CD14-positive monocyte (primary cell): ENCODE measurements around the gene KLHL41. TPM values are rescaled to one million over a fixed set of nuclear protein-coding genes. Genes with fewer than 3 reads are reported as not detected.

Experiments
- DNase-seq, 3 donors: peaks; one replicate each; pipeline ENCODE4 v3.0.0-alpha.2; 2011 to 2022
- H2AFZ ChIP-seq: 2 replicates; pipeline ENCODE4 v1.6.0; 2012; ENCODE audit warnings: mild to moderate bottlenecking, low read depth, low read length, inconsistent platforms; ENCODE audit not compliant: insufficient read depth, poor library complexity, severe bottlenecking
- H3K27ac ChIP-seq, 2 donors: 1 replicate in 1 of 2; 2 replicates in 1 of 2; pipeline ENCODE4 v1.5.1; 2012 to 2013; ENCODE audit warnings: low read length in 2 of 2, control low read depth in 1 of 2, inconsistent platforms in 1 of 2, low read depth in 1 of 2, mild to moderate bottlenecking in 1 of 2
- H3K27me3 ChIP-seq, 2 donors: one replicate each; pipeline versions ENCODE4 v1.6.0 to v1.6.1; 2011 to 2013; ENCODE audit warnings: low read length in 2 of 2; ENCODE audit not compliant: control insufficient read depth in 2 of 2, insufficient read depth in 2 of 2
- H3K36me3 ChIP-seq, 2 donors: replicated peaks in 1 of 2; 1 replicate in 1 of 2; 2 replicates in 1 of 2; pipeline versions ENCODE4 v1.5.1 to v1.6.1; 2012 to 2013; ENCODE audit warnings: low read length in 2 of 2, control low read depth in 1 of 2, inconsistent platforms in 1 of 2, mild to moderate bottlenecking in 1 of 2; ENCODE audit not compliant: insufficient read depth in 2 of 2, control insufficient read depth in 1 of 2
- H3K4me1 ChIP-seq, 2 donors: 1 replicate in 1 of 2; 2 replicates in 1 of 2; pipeline versions ENCODE4 v1.5.1 to v1.6.1; 2012 to 2013; ENCODE audit warnings: low read length in 2 of 2, control low read depth in 1 of 2, inconsistent platforms in 1 of 2, mild to moderate bottlenecking in 1 of 2, moderate library complexity in 1 of 2; ENCODE audit not compliant: insufficient read depth in 2 of 2, control insufficient read depth in 1 of 2
- H3K4me2 ChIP-seq: replicated peaks from 2 replicates; pipeline ENCODE3; 2012; ENCODE audit warnings: low read length, moderate library complexity, mild to moderate bottlenecking; ENCODE audit not compliant: poor library complexity, severe bottlenecking; ENCODE audit errors: extremely low read depth
- H3K4me3 ChIP-seq, 3 experiments: fragments of 200-600 bp in 1 of 3; sonication (generic) in 1 of 3; replicated peaks in 1 of 3; 1 replicate in 2 of 3; 2 replicates in 1 of 3; pipeline ENCODE4 v1.5.1; 2011 to 2013; ENCODE audit warnings: low read length in 3 of 3, mild to moderate bottlenecking in 3 of 3, control low read depth in 2 of 3, low read depth in 2 of 3, inconsistent platforms in 1 of 3, moderate library complexity in 1 of 3
- H3K79me2 ChIP-seq: 2 replicates; pipeline ENCODE4 v1.6.0; 2012; ENCODE audit warnings: mild to moderate bottlenecking, control low read depth, inconsistent platforms, low read length, moderate library complexity; ENCODE audit not compliant: insufficient read depth
- H3K9ac ChIP-seq: 2 replicates; pipeline ENCODE4 v1.6.0; 2017; ENCODE audit warnings: low read length, mild to moderate bottlenecking; ENCODE audit not compliant: insufficient read depth, poor library complexity, severe bottlenecking
- H3K9me3 ChIP-seq, 2 donors: replicated peaks in 1 of 2; 1 replicate in 1 of 2; 2 replicates in 1 of 2; pipeline versions ENCODE4 v1.5.1 to v1.6.1; 2012 to 2013; ENCODE audit warnings: low read length in 2 of 2, control low read depth in 1 of 2; ENCODE audit not compliant: control insufficient read depth in 1 of 2, insufficient read depth in 1 of 2
- H4K20me1 ChIP-seq: 2 replicates; pipeline ENCODE4 v1.6.0; 2012; ENCODE audit warnings: mild to moderate bottlenecking, low read length, control low read depth, moderate library complexity; ENCODE audit not compliant: insufficient read depth
- H3K27ac Mint-ChIP-seq, 7 donors: one replicate each; pipeline ENCODE4 v1.8.0; 2020; ENCODE audit warnings: mild to moderate bottlenecking in 7 of 7, mixed read lengths in 7 of 7, moderate library complexity in 6 of 7, inconsistent platforms in 2 of 7
- H3K27me3 Mint-ChIP-seq, 3 donors: one replicate each; pipeline ENCODE4 v1.8.0; 2021 to 2022; ENCODE audit warnings: low read depth in 3 of 3, mild to moderate bottlenecking in 3 of 3, mixed read lengths in 3 of 3, moderate library complexity in 3 of 3, inconsistent platforms in 1 of 3
- H3K36me3 Mint-ChIP-seq, 2 donors: one replicate each; pipeline ENCODE4 v1.8.0; 2020; ENCODE audit warnings: mixed read lengths in 2 of 2, inconsistent platforms in 1 of 2, mild to moderate bottlenecking in 1 of 2
- H3K4me1 Mint-ChIP-seq: one replicate; pipeline ENCODE4 v1.8.0; 2020; ENCODE audit warnings: mild to moderate bottlenecking, mixed read lengths
- H3K4me3 Mint-ChIP-seq, 2 donors: one replicate each; pipeline ENCODE4 v1.8.0; 2020; ENCODE audit warnings: mild to moderate bottlenecking in 2 of 2, mixed read lengths in 2 of 2, moderate library complexity in 1 of 2
- H3K9me3 Mint-ChIP-seq, 7 donors: one replicate each; pipeline ENCODE4 v1.8.0; 2020 to 2022; ENCODE audit warnings: mixed read lengths in 7 of 7, mild to moderate bottlenecking in 6 of 7, moderate library complexity in 6 of 7, inconsistent platforms in 2 of 7
- CTCF ChIP-seq: fragments of 200-600 bp; IDR thresholded peaks from one replicate; pipeline ENCODE4 v1.8.0; 2022; ENCODE audit warnings: antibody characterized with exemption, mild to moderate bottlenecking
- WGBS: methylation state at CpG from one replicate; pipeline ENCODE4 v1.1.5; 2013; ENCODE audit warnings: missing lambda C conversion rate; ENCODE audit not compliant: insufficient coverage; 5-methylcytosine and 5-hydroxymethylcytosine counted together
- intact Hi-C, 2 donors: fragments of 100-400 bp; cut with micrococcal nuclease; formaldehyde crosslinking; loops; one replicate each; pipeline versions ENCODE4 v1.15.0 to v1.15.1; 2023
- polyA plus RNA-seq, 3 donors: library from polyadenylated mRNA; depleted of rRNA in 1 of 3; unstranded in 2 of 3; stranded (reverse) in 1 of 3; fragments of 300-500 nt in 2 of 3; fragments of >200 nt in 1 of 3; fragmentation: Illumina TruSeq in 2 of 3; gene quantifications; 1 replicate in 2 of 3; 2 replicates in 1 of 3; pipeline ENCODE4 v1.2.3, GENCODE V29; 2012 to 2021

Gene KLHL41
- polyA plus RNA-seq, 3 donors: not detected

- Histone ChIP-seq H3K36me3 (no peaks in the 10 kb centered on the region), H3K27me3 (no peaks in the 10 kb centered on the region), H3K9me3 (no peaks in the 10 kb centered on the region), H3K4me3 (no peak overlapping the region), H4K20me1 (no peaks in the 10 kb centered on the region), H3K4me1 (peaks cover 14 to 19% of the 10 kb centered on the region in 2 donors), H3K9ac (no peak overlapping the region), H3K79me2 (no peaks in the 10 kb centered on the region), H3K27ac (no peak overlapping the region), H2AFZ (no peak overlapping the region), H3K4me2 (no peak overlapping the region)
- H3K36me3 Mint-ChIP-seq: no peaks in the 10 kb centered on the region
- H3K4me3 Mint-ChIP-seq: no peak overlapping the region
- H3K4me1 Mint-ChIP-seq: peaks cover 26% of the 10 kb centered on the region
- WGBS: no CpG with 5 or more reads among the region's 3 CpGs
- H3K9me3 Mint-ChIP-seq: peaks cover 0 to 2% (median 0%) of the 10 kb centered on the region in 7 donors
- peaks cover 0 to 6% (median 6%) of the 10 kb centered on the region in 3 donors for H3K27me3 Mint-ChIP-seq
- no peak for TF ChIP-seq CTCF
- no peak overlapping the region for H3K27ac Mint-ChIP-seq
- no peak for DNase-seq
- intact Hi-C loops: no loop called here
Measured at GRCh38 chr2:169476459-169476858, 33.0 kb upstream of the KLHL41 start.

GRCh38 chr2:169478339-169478738 is 31.2 kb upstream of the KLHL41 start:
- Histone ChIP-seq H3K9ac (no peak overlapping the region), H3K4me3 (peak overlapping the region in 1 of 3 experiments; percentile 88), H3K4me1 (peaks cover 14 to 19% of the 10 kb centered on the region in 2 donors), H3K27me3 (no peaks in the 10 kb centered on the region), H3K4me2 (no peak overlapping the region), H3K27ac (no peak overlapping the region), H3K79me2 (no peaks in the 10 kb centered on the region), H2AFZ (peak overlapping the region; percentile 90), H4K20me1 (no peaks in the 10 kb centered on the region), H3K36me3 (no peaks in the 10 kb centered on the region), H3K9me3 (no peaks in the 10 kb centered on the region)
- WGBS: 14% methylated on average over 3 of the region's 3 CpGs
- peaks cover 0 to 2% (median 0%) of the 10 kb centered on the region in 7 donors for H3K9me3 Mint-ChIP-seq
- peaks cover 26% of the 10 kb centered on the region for H3K4me1 Mint-ChIP-seq
- H3K36me3 Mint-ChIP-seq: no peaks in the 10 kb centered on the region
- peak overlapping the region; percentile 93 to 95 for H3K4me3 Mint-ChIP-seq
- no peak for TF ChIP-seq CTCF
- peak in 2 of 3 donors; percentile 1 to 27 for DNase-seq
- peak overlapping the region in 2 of 7 donors; percentile 6 to 62 for H3K27ac Mint-ChIP-seq
- peaks cover 0 to 6% (median 6%) of the 10 kb centered on the region in 3 donors for H3K27me3 Mint-ChIP-seq
- intact Hi-C loops: no loop called here
